A673 (cell line): Measurements from ENCODE around the gene PCSK7. TPM values are rescaled to one million over a fixed set of nuclear protein-coding genes. Genes with fewer than 3 reads are reported as not detected.

Experiments used
- BruUV-seq: library from RNA; stranded (reverse); fragments of 400-500 nt; replicated peaks from 2 replicates; lab custom pipeline; 2021; lab: Mats Ljungman, UMichigan
- CTCF ChIA-PET: fragments of 300-600 bp; sonication (Branson Sonifier 250); formaldehyde crosslinking; loops from one replicate; lab custom pipeline; 2022; ENCODE audit warnings: antibody characterized with exemption; lab: Charles Lee
- POLR2A ChIA-PET: fragments of 300-600 bp; sonication (Branson Sonifier 250); formaldehyde crosslinking; loops from one replicate; lab custom pipeline; 2022; ENCODE audit warnings: antibody characterized with exemption; ENCODE audit not compliant: low non-redundant PET; lab: Charles Lee
- DNase-seq: peaks from one replicate; pipeline ENCODE4 v3.0.0-alpha.2; 2015; ENCODE audit warnings: low spot score
- H3K27ac ChIP-seq: fragments of 200-600 bp; sonication (generic); 2 replicates; pipeline ENCODE4 v1.5.1; 2016; ENCODE audit warnings: mixed run types, low read depth, mild to moderate bottlenecking, mixed read lengths, antibody characterized with exemption, low read length; ENCODE audit not compliant: poor library complexity, severe bottlenecking
- H3K27me3 ChIP-seq: fragments of 200-600 bp; sonication (generic); replicated peaks from 2 replicates; pipeline ENCODE4 v1.6.1; 2017; ENCODE audit warnings: mixed run types, low read depth, mild to moderate bottlenecking, mixed read lengths, antibody characterized with exemption, low read length; ENCODE audit not compliant: insufficient read depth, poor library complexity
- H3K36me3 ChIP-seq: fragments of 200-600 bp; sonication (generic); 2 replicates; pipeline ENCODE4 v1.6.1; 2016; ENCODE audit warnings: mixed run types, mild to moderate bottlenecking, mixed read lengths, antibody characterized with exemption, low read length; ENCODE audit not compliant: insufficient read depth, poor library complexity, severe bottlenecking
- H3K4me1 ChIP-seq: fragments of 200-600 bp; sonication (generic); 2 replicates; pipeline ENCODE4 v1.6.1; 2017; ENCODE audit warnings: mixed run types, mild to moderate bottlenecking, mixed read lengths, antibody characterized with exemption, low read length; ENCODE audit not compliant: insufficient read depth, poor library complexity, severe bottlenecking
- H3K4me3 ChIP-seq: fragments of 200-600 bp; sonication (generic); 2 replicates; pipeline ENCODE4 v1.5.1; 2016; ENCODE audit warnings: low read depth, mixed run types, mild to moderate bottlenecking, mixed read lengths, low read length; ENCODE audit not compliant: poor library complexity, severe bottlenecking
- H3K9me3 ChIP-seq: fragments of 200-600 bp; sonication (generic); 2 replicates; pipeline ENCODE4 v1.6.1; 2016; ENCODE audit warnings: mixed run types, low read depth, mild to moderate bottlenecking, mixed read lengths, antibody characterized with exemption, low read length; ENCODE audit not compliant: poor library complexity, severe bottlenecking
- CTCF ChIP-seq: fragments of 300-800, 200-600 bp; sonication (generic); conservative IDR thresholded peaks from 2 replicates; pipeline ENCODE4 v1.5.1; 2017; ENCODE audit warnings: low read depth, mild to moderate bottlenecking, antibody characterized with exemption, low read length, moderate library complexity, mixed read lengths
- EZH2 ChIP-seq: fragments of 200-600 bp; sonication (generic); IDR thresholded peaks from 2 replicates; pipeline ENCODE4 v1.6.1; 2017; ENCODE audit warnings: borderline replicate concordance, low read depth, mild to moderate bottlenecking, mixed read lengths, antibody characterized with exemption, low read length; ENCODE audit not compliant: poor library complexity, severe bottlenecking
- intact Hi-C: fragments of 100-400 bp; cut with micrococcal nuclease; formaldehyde crosslinking; loops from one replicate; pipeline ENCODE4 v1.10.0; 2022; ENCODE audit not compliant: unreplicated experiment
- total RNA-seq: library from RNA; stranded (reverse); gene quantifications from 2 replicates; pipeline ENCODE4 v1.2.3, GENCODE V29; 2021

The PCSK7 gene
- total RNA-seq, 1 experiment from 2014 or later = 49.0 TPM

- H3K27ac ChIP-seq = no peak overlapping the region
- no peaks in the 10 kb centered on the region for H3K9me3 ChIP-seq
- intact Hi-C loops = no loop called here
- ChIA-PET CTCF (no interaction called here), POLR2A (no interaction called here)
- H3K4me3 ChIP-seq = no peak overlapping the region
- peaks cover 3% of the 10 kb centered on the region for H3K36me3 ChIP-seq
- TF ChIP-seq EZH2 = no peak
- no peak for TF ChIP-seq CTCF
- no peaks in the 10 kb centered on the region for H3K4me1 ChIP-seq
- H3K27me3 ChIP-seq = no peaks in the 10 kb centered on the region
- no peak for DNase-seq
- no TSS peak for BruUV-seq
Measured at GRCh38 chr11:117259417-117259816, 27.5 kb upstream of the PCSK7 start.

GRCh38 chr11:117258576-117258975 is 26.7 kb upstream of the PCSK7 start:
- H3K27ac ChIP-seq = no peak overlapping the region
- ChIA-PET CTCF (no interaction called here), POLR2A (no interaction called here)
- no peaks in the 10 kb centered on the region for H3K9me3 ChIP-seq
- no peak overlapping the region for H3K4me3 ChIP-seq
- intact Hi-C loops = no loop called here
- no TSS peak for BruUV-seq
- TF ChIP-seq CTCF (no peak), EZH2 (no peak)
- DNase-seq = no peak
- no peaks in the 10 kb centered on the region for H3K4me1 ChIP-seq
- H3K27me3 ChIP-seq = no peaks in the 10 kb centered on the region
- H3K36me3 ChIP-seq = peaks cover 7% of the 10 kb centered on the region

- no peak overlapping the region for H3K27ac ChIP-seq
- CTCF ChIA-PET = no interaction called here
- BruUV-seq = no TSS peak
Measured at GRCh38 chr11:117256573-117256972, 24.7 kb upstream of the PCSK7 start.

More at GRCh38 chr11:117256573-117256972, 24.7 kb upstream of the PCSK7 start:
- Histone ChIP-seq H3K4me1 (no peaks in the 10 kb centered on the region), H3K9me3 (no peaks in the 10 kb centered on the region), H3K36me3 (peaks cover 14% of the 10 kb centered on the region), H3K27me3 (no peaks in the 10 kb centered on the region), H3K4me3 (no peak overlapping the region)
- intact Hi-C loops = no loop called here
- POLR2A ChIA-PET = interaction anchor here (0.6 kb wide), 1 partner anchor 31 kb away, joined by 8 read pairs; no protein-coding TSS in a partner anchor
- TF ChIP-seq EZH2 (no peak), CTCF (no peak)
- no peak for DNase-seq
